Measurements from ENCODE around the gene KLF11.
"Not testable (repeated sequence)": the region's sequence is repeated elsewhere in the genome, so short reads cannot be mapped to it uniquely, and the experiment has no call there.

KLF11 gene

DNA sequence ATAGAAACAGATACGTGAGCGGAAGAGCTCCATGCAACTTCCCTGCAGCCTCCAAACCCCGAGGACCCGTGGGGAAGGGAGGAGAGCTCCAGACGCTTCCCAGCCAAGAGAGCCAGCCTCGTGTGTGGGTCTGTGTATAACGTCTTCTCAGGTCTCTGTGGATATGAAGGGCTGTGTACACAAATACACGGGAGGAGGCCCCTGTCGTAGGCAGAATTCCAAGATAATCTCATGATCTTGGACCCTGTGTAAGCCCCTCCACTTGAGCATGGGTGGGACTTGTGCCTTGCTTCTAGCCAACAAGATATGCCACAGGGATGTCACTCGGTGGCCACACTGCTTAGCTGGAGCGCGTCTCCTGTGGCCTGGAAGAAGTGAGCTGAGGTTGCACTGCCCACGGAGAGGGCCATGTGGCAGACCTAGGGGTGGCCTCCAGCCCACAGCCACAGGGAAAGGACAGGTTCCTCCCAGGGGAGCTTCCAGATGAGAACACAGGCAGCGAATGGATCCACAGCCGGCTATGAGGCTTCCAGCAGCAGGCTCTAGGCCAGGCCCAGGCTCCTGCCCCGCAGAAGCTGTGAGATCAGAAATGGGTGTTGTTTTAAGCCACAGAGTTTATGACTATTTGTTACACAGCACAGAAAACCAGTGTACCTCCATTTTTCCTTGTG, 15.6 kb upstream of the KLF11 start:
- no peak for DNase-seq

DNA sequence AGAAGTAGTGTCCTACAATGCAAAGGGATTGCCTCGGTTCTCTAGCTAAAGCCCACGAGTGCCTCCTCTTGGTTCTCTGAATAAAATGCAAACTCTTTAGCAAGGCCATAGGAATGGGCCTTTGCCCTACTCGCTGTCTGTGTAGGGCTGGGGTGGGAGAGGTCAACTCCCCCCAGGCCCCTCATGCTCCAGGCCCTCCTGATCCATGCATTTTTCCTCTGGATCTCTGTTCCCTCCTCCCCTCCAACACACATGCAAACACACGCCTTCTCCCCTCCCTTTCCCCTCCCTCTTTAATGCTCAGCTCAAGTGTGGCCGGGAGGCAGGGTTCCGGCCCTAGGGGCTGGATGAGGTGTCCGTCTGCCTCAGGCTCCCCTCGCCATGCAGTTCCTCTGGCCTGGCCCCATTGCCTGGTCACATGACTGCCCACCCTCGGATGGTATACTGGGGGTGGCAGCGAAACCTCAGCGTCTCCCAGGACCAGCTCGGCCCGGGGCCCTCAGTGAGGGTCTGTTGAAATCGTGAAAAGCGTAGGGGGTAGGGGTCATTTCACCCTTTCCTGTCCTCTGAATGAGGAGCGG, 14.9 kb upstream of the KLF11 start:
- DNase-seq, result no peak

DNA sequence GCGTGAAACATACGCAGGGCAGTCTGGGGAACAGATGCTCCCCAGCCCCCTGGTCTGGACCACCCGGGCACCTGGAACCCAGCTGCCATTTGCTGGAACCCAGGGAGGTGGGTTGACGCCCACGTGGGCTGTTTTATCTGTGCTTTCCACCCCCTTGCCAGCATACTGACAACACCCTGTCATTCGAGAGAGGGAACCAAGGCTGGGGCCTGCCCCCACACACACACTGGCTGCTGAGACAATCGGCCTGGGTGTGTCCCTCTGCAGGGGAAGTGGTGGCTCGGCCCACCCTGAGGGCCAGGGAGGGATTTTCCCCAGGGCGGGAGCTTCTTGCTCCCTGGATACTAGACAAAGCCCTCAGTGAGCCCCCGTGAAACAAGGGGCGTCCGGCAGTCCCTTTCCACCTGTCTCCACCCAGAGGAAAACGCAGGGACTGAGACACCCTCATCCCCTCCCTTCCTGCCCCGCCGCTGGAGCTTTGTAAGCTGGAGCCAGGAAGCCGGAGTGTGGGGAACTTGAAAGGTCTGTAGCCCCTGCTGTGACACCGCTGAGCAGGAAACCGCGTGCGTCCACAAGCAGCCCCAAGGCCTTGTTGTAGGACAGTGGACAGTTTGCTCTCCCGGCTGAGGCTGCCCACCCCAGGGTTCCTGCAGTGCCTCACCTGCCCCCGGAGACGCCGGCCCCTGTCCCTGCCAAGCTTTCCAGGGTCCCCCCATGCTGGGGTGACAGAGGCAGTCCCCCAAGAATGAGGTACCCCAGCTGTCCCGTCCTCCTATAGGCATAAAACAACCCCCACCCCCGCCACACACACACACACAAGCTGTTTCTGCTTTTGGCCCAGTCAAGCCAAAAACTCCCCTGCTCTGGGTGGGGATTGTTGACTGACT, 14.1 kb upstream of the KLF11 start:
- DNase-seq, result no peak

DNA sequence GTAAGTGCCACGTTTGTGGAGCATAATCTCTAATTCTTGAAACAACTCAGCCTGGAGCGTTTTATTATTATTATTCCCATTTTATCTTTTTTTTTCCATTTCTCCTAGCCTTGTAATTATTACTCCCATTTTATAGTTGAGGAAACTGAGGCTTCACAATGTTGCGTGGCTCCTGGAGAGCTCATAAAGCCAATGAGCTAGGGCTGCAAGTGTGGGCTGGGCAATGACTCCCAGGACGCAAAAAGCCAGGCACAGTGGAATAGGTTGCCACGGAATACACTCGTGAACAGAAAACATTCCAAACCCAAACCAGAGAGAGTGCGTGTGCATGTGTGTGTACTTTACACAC, 13.5 kb upstream of the KLF11 start:
- DNase-seq, result no peak

DNA sequence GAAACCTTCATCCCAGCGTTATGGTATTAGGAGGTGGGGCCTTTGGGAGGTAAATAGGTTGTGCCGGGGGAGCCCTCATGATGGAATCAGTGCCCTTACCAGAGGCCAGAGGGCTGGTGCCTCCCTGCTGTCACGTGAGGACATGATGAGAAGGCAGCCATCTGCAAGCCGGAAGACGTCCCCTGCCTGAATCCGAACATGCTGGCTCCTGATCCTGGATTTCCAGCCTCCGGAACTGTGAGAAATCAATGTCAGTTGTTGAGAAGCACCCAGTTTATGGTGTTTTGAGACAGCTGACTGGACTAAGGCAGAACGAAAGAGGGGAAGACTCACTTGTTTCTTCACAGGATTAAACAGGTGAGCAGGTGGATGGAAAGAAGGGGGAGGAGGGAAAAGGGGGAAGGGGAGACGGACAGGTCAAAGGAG, 13.0 kb upstream of the KLF11 start:
- peak; percentile 41 for DNase-seq

DNA sequence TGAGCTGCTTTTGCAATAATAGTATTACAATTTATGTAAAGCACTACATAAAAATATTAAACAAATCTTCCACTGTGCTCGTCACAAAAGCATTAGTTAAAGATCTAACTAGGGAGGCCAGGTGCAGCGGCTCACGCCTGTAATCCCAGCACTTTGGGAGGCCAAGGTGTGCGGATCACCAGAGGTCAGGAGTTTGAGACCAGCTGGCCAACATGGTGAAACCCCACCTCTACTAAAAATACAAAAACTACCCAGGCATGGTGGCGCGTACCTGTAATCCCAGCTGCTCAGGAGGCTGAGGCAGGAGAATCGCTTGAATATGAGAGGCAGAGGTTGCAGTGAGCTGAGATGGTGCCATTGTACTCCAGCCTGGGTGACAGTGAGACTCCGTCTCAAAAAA, 12.6 kb upstream of the KLF11 start:
- not testable (repeated sequence) for DNase-seq

DNA sequence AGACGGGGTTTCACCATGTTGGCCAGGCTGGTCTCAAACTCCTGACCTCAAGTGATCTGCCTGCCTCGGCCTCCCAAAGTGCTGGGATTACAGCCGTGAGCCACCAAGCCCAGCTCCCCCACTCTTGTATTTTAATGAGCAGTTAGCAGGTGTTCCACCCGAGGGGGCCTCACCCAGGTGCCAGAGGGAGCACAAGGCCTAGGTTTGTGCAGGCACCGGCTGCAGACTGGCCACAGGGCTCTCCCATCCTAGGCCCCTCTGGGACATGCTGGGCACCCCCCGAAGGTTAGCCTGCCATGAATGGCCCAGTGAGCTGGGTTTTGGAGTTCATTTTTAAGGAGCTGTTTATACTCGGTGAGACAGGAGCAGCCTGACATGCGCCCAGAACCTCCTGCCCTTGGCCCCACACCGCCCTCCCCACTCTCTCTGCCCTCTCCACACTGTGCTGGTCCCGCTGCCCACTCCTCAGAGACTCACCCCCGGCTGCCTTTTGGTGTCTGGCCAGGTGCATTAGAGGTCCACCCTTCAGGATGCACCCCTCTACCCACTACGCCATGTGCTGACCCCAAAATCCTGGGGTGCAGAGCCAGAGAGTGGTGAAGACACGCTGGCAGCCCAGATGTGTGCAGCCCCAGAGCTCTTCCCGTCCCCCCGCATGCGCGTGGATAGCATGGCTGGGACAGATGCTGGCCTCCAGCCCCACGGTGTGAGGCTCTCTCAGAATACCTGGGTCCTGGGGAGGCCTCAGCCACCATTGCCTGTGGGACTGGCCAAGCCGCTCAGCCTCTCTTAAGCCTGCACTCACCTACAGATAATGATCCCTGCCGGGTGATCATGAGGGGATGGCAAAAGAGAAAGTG, 11.2 kb upstream of the KLF11 start:
- DNase-seq, result no peak

DNA sequence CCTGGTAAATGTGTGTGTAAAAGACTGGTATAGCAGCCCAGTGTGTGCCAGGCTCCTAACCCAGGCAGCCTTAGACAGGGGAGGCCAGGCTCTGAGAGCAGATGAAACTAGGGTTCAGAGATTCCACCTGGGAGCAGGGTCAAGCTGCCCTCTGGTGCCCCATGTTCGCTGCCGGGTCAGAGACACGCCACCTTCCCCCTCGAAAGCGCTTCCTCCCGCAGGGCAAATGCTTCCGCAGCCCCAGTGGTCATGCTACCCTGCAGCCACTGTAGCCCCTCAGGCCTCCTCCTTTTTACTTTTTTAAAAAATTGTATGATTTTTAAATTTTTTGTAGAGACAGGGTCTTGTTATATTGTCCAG, 10.6 kb upstream of the KLF11 start:
- DNase-seq, result no peak

DNA sequence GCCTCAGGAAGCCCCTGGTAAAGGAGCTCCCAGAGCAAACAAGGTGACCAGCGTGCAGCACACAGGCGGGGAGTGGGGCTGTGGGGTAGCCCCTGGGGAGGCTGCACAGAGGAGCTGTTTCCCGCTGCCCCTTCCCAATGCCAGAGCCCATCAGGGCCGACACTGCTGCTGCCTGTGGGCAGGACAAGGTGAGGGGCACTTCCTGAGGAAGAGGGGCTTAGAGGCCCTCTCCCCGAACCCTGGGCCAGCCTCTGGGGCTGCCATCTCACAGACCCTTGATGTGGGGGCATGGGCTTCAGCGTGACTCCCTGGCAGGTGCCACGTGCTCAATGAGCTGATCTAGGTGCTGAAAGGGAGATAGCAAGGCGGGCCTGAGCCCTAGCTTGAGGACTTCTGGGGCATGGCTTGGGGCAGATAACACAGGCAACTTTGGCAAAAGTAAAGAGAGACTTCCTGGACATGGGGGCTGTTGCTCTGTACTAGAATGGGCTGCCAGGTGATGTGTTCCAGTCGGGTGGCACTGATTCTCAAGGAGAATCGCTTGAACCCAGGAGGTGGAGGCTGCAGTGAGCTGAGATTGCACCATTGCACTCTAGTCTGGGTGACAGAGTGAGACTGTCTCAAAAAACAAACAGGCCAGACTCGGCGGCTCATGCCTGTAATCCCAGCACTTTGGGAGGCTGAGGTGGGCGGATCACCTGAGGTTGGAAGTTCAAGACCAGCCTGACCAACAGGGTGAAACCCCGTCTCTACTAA, 9.9 kb upstream of the KLF11 start:
- no peak for DNase-seq

DNA sequence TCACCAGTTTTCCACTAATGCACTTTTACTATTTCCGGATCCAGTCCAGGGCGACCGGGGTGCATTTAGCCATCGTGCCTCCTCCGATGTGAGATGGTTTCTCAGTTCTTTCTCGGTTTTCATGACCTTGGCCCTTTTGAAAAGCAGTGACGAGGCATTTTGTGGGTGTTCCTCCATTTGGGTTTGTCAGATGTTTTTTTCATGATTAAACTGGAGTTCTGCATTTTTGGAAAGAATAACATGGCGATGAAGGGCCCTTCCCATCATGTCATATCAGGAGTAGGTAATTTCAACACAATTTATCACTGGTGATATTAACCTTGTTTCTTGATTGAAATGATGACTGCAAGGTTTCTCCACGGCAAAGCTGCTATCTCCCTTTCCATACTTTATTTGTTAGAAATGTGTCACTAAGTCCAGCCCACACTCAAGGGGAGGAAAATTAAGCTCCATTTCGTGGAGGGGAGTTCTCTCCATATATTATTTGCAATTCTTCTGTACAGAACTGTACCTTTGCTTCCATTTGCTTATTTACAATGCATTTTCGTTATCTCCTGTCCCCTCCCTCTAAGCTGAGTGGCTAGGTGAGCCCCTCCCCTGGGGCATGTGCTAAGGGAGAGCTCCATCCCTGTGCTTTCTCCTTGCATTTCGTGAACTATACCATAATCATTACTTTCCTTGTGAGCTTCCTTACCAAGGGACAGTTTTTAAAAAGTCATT, 8.9 kb upstream of the KLF11 start:
- no peak for DNase-seq

DNA sequence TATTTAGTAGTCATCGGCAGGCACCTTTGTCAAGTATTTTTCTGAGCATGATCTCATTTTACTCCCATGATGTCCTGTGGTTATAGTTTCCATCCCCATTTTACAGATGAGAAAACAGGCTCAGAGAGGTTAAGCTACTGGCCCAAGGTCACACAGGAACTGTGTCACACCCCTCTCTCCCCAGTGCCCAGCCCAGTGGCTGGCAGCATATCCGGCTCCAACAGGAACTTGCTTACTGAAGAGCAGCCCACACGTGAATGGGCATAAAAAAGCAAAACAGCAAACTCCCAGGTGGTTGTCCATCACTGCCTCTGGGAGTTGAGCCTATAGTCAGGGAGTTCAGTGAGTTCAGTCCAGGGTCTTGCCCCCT, 8.3 kb upstream of the KLF11 start:
- DNase-seq, result no peak

DNA sequence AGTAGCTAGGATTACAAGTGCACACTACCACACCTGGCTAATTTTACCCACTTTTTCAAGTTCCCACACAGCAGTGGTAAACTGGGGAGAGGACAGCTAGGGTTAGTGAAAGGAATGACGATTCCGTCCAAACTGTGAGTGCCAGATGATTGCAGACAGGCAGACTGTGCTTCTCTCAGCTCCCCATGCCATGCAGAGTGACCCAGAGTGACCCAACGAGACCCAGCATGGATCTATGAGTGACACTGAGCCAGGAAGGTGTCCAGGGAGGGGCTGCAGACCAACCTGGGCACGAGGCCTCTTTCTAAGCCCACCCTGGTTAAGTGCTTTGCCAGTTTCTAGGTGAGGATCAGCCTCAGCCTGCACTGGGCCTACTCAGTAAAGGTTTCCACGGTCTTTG, 7.7 kb upstream of the KLF11 start:
- no peak for DNase-seq

DNA sequence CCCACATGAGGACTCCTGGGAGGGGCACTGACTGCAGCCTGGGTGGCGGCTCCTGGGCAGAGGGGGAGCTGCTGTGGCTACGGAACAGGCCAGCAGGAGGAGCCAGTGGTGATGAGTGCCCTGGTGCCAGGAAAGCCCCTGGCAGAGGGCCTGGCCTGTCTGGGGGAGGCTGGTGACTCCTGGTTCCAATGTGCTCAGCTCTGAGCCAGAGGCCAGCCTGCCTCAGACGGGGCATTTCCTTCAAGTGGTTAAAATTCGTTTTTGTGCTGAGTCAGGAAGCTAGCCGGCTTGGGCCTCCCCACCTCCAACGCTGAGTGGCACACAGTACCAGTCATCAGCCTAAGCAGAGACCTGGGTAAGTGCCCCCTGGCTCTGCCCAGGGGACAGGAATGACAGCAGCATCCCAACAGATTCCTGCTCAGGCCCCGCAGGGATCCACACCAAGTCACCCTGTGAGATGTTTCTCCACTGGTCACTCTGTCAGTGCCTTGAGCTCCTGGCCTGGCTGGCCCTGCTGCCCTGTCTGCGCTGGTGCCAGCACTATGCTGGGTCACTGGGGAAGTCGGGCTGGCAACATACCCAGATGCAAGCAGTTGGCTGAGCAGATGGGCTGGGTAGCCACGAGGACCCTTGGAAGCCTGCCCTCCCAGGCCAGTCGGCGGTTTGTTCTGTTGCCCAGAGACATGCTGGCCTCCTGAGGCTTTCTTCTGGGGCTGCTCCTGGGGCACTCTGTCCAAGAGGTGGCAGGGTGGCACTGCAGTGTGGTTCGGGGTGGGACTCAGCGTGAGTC, 7.1 kb upstream of the KLF11 start:
- DNase-seq, result no peak

DNA sequence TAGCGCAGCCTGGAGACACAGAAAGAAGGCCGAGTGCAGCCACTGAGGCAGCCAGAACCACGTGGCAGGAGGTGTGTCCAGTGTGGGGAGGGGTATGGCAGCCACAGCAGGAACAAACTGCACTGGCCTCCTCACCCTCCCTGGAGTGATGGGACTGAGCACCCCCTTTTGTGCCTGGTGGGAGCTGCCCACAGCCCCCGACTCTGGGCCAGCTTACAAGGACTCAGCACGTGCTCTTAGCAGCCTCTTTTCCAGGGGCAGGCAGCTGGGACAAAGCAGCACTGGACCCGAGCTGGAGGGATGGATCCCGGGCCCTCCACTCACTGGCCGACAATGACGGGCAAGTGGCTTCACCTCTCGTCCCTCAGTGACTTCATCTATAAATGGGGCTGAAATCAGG, 5.2 kb upstream of the KLF11 start:
- DNase-seq, result no peak

DNA sequence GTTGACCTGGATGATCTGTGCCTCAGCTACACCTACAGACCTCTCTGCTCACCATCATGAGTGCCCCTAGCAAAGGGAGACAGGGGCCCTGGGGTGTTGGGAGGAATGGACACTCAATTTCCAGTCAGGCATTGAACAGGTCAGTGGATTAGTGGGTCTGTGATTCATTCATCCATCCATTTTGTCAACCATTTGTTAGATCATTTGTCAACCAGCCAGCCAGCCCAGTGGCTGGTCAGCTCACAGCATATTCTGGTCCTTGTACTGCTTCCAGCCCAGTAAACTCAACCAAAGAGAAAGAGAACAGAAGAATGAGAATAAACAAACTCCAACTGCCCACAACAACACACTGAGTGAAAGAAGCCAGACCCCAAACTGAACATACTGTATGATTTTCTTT, 4.6 kb upstream of the KLF11 start:
- no peak for DNase-seq

DNA sequence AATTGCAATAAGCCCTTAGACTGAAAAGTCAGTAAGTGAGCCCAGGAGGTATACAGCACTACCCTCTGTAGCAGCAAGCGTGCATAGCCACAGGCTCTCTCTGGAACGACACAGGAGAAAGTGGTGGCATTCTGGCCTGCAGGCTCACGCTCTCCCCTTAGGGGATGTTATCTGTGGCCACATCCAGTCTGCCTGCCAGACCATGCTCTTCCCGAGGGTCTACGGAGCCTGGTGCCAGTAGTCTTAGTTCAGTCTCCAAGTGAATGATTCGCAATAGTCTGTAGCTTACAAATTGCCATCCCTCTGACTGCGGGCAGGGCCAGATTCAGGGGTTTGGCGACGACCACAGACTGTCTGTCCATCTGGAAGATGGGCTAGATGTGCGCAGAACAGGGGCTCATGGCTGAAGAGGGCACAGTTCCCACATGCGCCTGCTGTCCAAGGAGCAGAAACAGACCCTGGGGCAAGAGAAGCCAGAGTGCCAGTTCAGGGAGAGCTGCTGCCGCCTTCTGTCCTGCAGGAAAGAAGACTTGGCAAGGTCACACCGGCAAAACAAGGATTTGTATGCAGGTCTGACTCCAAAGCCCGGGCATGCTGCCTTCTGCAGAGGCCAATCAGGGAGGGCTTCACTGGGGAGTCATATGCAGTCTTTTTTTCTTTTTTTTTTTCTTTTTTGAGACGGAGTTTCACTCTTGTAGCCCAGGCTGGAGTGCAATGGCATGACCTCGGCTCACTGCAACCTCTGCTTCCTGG, 3.5 kb upstream of the KLF11 start:
- DNase-seq, result no peak

DNA sequence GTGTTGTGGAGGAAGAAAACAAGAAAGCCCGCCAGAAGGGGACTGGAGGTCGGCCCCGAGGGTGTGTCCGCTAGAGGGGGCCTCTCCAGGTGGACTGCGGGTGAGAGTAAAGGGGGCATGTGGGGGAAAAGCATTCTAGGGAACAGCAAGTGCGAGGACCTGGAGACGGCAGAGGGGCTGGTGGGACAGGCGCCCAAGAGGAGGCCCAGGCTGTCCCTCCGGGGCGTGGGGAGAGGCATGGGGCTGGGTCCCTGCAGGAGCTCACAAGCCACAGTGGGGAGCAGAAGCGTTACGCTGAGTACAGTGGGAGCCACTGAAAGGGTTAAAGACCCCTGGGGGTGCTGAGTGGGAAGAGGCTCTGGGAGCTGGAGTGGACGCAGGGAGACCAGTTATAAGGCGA, 1.6 kb upstream of the KLF11 start:
- DNase-seq, result no peak

DNA sequence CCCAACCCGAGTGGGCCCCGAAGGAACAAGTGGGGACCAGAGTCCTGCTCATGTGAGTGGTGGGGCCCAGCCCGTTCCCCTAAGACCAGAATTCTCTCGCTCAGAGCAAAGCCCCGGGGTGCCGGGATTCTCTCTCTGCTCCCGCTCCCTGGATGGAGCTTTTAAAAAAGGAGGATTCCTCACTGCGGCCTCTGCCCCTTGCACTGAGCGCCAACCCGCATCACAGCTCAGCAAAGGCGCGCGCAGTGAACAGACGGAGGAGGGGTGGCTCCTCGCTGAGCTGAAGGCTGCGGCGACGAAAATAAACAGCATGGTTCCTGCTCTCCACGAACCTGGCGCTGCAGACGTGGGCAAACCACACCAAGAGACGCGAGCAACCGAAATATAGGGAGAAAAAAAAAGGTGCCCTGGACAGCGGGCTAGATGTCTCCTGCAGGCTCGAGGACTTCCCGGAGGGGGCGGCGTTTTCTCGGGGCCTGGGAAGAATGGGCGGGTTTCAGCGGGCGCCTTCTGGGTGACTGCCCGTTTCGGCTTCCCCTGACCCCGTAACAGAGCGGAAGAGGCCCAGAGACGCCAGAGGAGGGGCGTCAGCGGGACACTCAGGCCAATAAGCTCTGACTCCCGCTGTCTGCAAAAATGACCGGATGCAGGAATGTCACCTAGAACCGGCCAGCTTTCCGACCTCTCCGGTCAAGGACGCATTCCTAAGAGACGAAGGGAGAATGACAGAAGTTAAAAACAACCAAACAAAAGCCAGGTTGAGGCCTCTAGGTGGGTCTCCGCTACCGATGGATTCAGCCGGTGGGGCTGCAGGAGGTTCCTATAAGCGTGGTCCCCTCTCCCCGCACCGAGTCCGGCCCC, 819 bp upstream of the KLF11 start:
- no peak for DNase-seq

DNA sequence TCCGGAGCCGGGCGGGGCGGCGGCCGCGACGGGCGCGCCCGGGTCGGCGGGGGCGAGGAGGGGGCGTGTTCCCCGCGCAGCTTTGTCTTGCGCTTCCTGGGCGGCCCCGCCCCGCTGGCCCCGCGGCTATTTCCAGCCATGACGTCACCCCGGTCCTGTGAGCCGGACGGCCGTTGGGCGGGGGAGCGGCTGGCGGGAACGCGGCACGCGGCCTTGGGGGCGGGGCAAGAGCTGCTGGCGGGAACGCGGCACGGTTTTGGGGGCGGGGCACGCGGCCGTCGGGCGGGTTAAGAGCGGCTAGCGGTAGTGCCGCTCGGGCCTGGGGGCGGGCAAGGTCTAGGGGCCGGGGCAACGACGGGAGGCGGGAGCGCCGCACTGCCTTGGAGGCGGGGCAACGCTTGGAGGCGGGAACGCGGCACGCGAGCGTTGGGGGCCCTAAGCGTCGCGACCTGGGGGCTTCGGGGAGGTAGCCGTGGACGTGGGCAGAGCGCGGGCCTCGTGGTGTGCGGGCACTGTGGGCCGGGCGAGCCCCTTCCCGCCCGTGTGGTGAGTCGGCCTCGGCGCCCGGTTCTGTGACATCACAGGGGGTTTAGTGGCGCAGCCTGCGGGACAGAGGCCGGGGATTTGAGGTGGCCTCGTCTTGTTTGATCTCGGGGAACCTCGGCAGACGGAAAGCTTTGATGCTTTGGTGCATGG, 704 bp downstream of the KLF11 start:
- DNase-seq, result peak; percentile 61
